ENCODE results near the gene NFATC3. TPM values are rescaled to one million over a fixed set of nuclear protein-coding genes. Genes with fewer than 3 reads are reported as not detected.

The NFATC3 gene
- total RNA-seq, 1 experiment from 2014 or later, result 43.9 TPM

DNA sequence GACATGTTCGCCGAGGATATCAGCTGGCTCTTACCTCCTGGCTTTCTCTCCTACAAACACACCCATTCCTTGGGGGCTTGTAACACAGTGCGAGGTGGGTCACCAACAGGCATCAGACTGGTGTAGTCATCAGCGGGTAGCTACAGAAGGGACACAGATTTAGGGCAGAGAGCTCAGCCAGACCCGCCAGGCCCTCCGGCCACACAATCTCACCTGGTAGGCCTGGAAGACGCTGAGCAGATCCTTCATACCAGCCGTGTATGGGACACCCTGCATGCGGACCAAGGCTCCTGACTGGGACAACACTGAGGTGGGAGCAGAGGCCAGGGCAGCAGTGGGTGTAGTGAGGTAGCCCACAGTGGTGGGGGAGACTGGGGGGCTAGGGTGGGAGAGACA lies 145.0 kb downstream of the NFATC3 start:
- no peak overlapping the region for H3K4me3 ChIP-seq (ENCODE audit: low read depth, low read length)
- DNase-seq, result peak in 1 of 2 experiments; percentile 31
- Mint-ChIP-seq H3K27ac (ENCODE audit: unreplicated experiment) (no peak overlapping the region), H3K4me1 (ENCODE audit: low read depth, unreplicated experiment) (peaks cover 25% of the 10 kb centered on the region), H3K36me3 (ENCODE audit: insufficient read depth, unreplicated experiment) (peaks cover 83% of the 10 kb centered on the region), H3K27me3 (ENCODE audit: insufficient read depth, unreplicated experiment) (no peaks in the 10 kb centered on the region), H3K4me3 (ENCODE audit: unreplicated experiment) (no peak overlapping the region), H3K9me3 (ENCODE audit: unreplicated experiment) (no peaks in the 10 kb centered on the region)
- no TSS peak for BruUV-seq (replicated peaks)
- ChIA-PET POLR2A (no interaction called here), CTCF (interaction anchor here (0.6 to 1.5 kb wide), 2 partner anchors 136 to 258 kb away, joined by 3 to 7 read pairs; no protein-coding TSS in a partner anchor)
- H3K4me1 ChIP-seq, result peaks cover 26% of the 10 kb centered on the region
- H3K36me3 ChIP-seq (ENCODE audit: control insufficient read depth, insufficient read depth, low read length), result peaks cover 9% of the 10 kb centered on the region
- H3K9me3 ChIP-seq, result no peaks in the 10 kb centered on the region
- intact Hi-C loops (cut with micrococcal nuclease; ENCODE audit: unreplicated experiment), result no loop called here
- TF ChIP-seq, protein P1, sequence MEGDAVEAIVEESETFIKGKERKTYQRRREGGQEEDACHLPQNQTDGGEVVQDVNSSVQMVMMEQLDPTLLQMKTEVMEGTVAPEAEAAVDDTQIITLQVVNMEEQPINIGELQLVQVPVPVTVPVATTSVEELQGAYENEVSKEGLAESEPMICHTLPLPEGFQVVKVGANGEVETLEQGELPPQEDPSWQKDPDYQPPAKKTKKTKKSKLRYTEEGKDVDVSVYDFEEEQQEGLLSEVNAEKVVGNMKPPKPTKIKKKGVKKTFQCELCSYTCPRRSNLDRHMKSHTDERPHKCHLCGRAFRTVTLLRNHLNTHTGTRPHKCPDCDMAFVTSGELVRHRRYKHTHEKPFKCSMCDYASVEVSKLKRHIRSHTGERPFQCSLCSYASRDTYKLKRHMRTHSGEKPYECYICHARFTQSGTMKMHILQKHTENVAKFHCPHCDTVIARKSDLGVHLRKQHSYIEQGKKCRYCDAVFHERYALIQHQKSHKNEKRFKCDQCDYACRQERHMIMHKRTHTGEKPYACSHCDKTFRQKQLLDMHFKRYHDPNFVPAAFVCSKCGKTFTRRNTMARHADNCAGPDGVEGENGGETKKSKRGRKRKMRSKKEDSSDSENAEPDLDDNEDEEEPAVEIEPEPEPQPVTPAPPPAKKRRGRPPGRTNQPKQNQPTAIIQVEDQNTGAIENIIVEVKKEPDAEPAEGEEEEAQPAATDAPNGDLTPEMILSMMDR (IDR thresholded peaks at IDR 0.05; ENCODE audit: insufficient read depth in 1 of 2, low read depth in 1 of 2, low read length in 1 of 2, severe bottlenecking in 1 of 2, unreplicated experiment in 1 of 2), result no peak
- no peaks in the 10 kb centered on the region for H3K27me3 ChIP-seq (replicated peaks; ENCODE audit: control insufficient read depth, insufficient read depth, low read length)

- Histone ChIP-seq H3K36me3 (ENCODE audit: control insufficient read depth, insufficient read depth, low read length) (peaks cover 9% of the 10 kb centered on the region), H3K9me3 (no peaks in the 10 kb centered on the region), H3K4me3 (ENCODE audit: low read depth, low read length) (no peak overlapping the region), H3K4me1 (peaks cover 26% of the 10 kb centered on the region), H3K27me3 (replicated peaks; ENCODE audit: control insufficient read depth, insufficient read depth, low read length) (no peaks in the 10 kb centered on the region)
- CTCF ChIA-PET, result interaction anchor here (1.5 kb wide), 1 partner anchor 137 kb away, joined by 7 read pairs; no protein-coding TSS in a partner anchor
- Mint-ChIP-seq H3K4me3 (ENCODE audit: unreplicated experiment) (no peak overlapping the region), H3K27me3 (ENCODE audit: insufficient read depth, unreplicated experiment) (no peaks in the 10 kb centered on the region), H3K36me3 (ENCODE audit: insufficient read depth, unreplicated experiment) (peaks cover 86% of the 10 kb centered on the region), H3K27ac (ENCODE audit: unreplicated experiment) (no peak overlapping the region), H3K9me3 (ENCODE audit: unreplicated experiment) (no peaks in the 10 kb centered on the region), H3K4me1 (ENCODE audit: low read depth, unreplicated experiment) (peaks cover 25% of the 10 kb centered on the region)
- DNase-seq, result peak in 1 of 2 experiments; percentile 36
- TF ChIP-seq, protein P1 (IDR thresholded peaks at IDR 0.05; ENCODE audit: insufficient read depth in 1 of 2, low read depth in 1 of 2, low read length in 1 of 2, severe bottlenecking in 1 of 2, unreplicated experiment in 1 of 2), result no peak
- POLR2A ChIA-PET, result no interaction called here
- intact Hi-C loops (cut with micrococcal nuclease; ENCODE audit: unreplicated experiment), result no loop called here
- no TSS peak for BruUV-seq (replicated peaks)
These were observed 145.8 kb downstream of the NFATC3 start for GRCh38 chr16:68230956-68231355.

GRCh38 chr16:68231384-68232136 lies 146.4 kb downstream of the NFATC3 start:
- Histone ChIP-seq H3K27me3 (replicated peaks; ENCODE audit: control insufficient read depth, insufficient read depth, low read length) (no peaks in the 10 kb centered on the region), H3K4me3 (ENCODE audit: low read depth, low read length) (no peak overlapping the region), H3K4me1 (peaks cover 26% of the 10 kb centered on the region), H3K36me3 (ENCODE audit: control insufficient read depth, insufficient read depth, low read length) (peaks cover 9% of the 10 kb centered on the region), H3K9me3 (no peaks in the 10 kb centered on the region)
- H3K4me3 Mint-ChIP-seq (ENCODE audit: unreplicated experiment), result no peak overlapping the region
- H3K27ac Mint-ChIP-seq (ENCODE audit: unreplicated experiment), result no peak overlapping the region
- BruUV-seq (replicated peaks), result no TSS peak
- peak in 1 of 2 experiments; percentile 36 for DNase-seq
- no peaks in the 10 kb centered on the region for H3K27me3 Mint-ChIP-seq (ENCODE audit: insufficient read depth, unreplicated experiment)
- intact Hi-C loops (cut with micrococcal nuclease; ENCODE audit: unreplicated experiment), result no loop called here
- TF ChIP-seq, protein P1 (IDR thresholded peaks at IDR 0.05; ENCODE audit: insufficient read depth in 1 of 2, low read depth in 1 of 2, low read length in 1 of 2, severe bottlenecking in 1 of 2, unreplicated experiment in 1 of 2), result no peak
- H3K4me1 Mint-ChIP-seq (ENCODE audit: low read depth, unreplicated experiment), result peaks cover 25% of the 10 kb centered on the region
- POLR2A ChIA-PET, result no interaction called here
- peaks cover 91% of the 10 kb centered on the region for H3K36me3 Mint-ChIP-seq (ENCODE audit: insufficient read depth, unreplicated experiment)
- H3K9me3 Mint-ChIP-seq (ENCODE audit: unreplicated experiment), result no peaks in the 10 kb centered on the region
- CTCF ChIA-PET, result no interaction called here
